SK-N-SH (cell line): ENCODE results near the gene PILRB. TPM values are rescaled to one million over a fixed set of nuclear protein-coding genes. Genes with fewer than 3 reads are reported as not detected.

ENCODE experiments used
- CTCF ChIA-PET: fragments of 300-600, 350-600 bp; formaldehyde crosslinking; extraction: SDS; loops from one replicate; lab custom pipeline; 2021; lab: Yijun Ruan, JAX
- POLR2A ChIA-PET: fragments of 350-600 bp; sonication (Branson Sonifier 250); formaldehyde crosslinking; extraction: SDS; loops from one replicate; lab custom pipeline; 2020; ENCODE audit warnings: antibody characterized with exemption, inconsistent platforms; lab: Yijun Ruan, JAX
- DNase-seq: peaks from one replicate; pipeline ENCODE4 v3.0.0; 2012
- H2AFZ ChIP-seq: fragments of 200-600 bp; sonication (generic); 2 replicates; pipeline ENCODE4 v1.8.1; 2016; ENCODE audit warnings: antibody characterized with exemption, mild to moderate bottlenecking, low read depth
- H3F3A ChIP-seq: fragments of 200-600 bp; sonication (generic); replicated peaks from 2 replicates; pipeline ENCODE3; 2016; ENCODE audit warnings: antibody characterized with exemption, mild to moderate bottlenecking; ENCODE audit not compliant: insufficient read depth
- H3K27ac ChIP-seq, 2 experiments: fragments of 200-500 bp in 1 of 2; fragments of 200-600 bp in 1 of 2; sonication (Bioruptor generic) in 1 of 2; sonication (generic), shearing (Covaris generic) in 1 of 2; 2 replicates each; pipeline versions ENCODE4 v1.5.1 to v1.6.1; 2014 to 2016; ENCODE audit warnings: low read depth in 2 of 2, inconsistent platforms in 1 of 2, low read length in 1 of 2, mild to moderate bottlenecking in 1 of 2, mixed read lengths in 1 of 2
- H3K27me3 ChIP-seq: fragments of 200-600 bp; sonication (generic), shearing (Covaris generic); 2 replicates; pipeline ENCODE4 v1.6.1; 2016; ENCODE audit warnings: mixed run types; ENCODE audit not compliant: insufficient read depth
- H3K36me3 ChIP-seq, 2 experiments: fragments of 200-500 bp in 1 of 2; fragments of 200-600 bp in 1 of 2; sonication (Bioruptor generic) in 1 of 2; sonication (generic) in 1 of 2; replicated peaks in 1 of 2; 2 replicates each; pipeline versions ENCODE3 to v1.5.1; 2014 to 2016; ENCODE audit warnings: low read length in 1 of 2, mild to moderate bottlenecking in 1 of 2; ENCODE audit not compliant: insufficient read depth in 2 of 2, control insufficient read depth in 1 of 2
- H3K4me1 ChIP-seq, 2 experiments: fragments of 200-500 bp in 1 of 2; fragments of 200-600 bp in 1 of 2; sonication (Bioruptor generic) in 1 of 2; sonication (generic), shearing (Covaris generic) in 1 of 2; 2 replicates each; pipeline versions ENCODE4 v1.5.1 to v1.6.1; 2014 to 2016; ENCODE audit warnings: low read depth in 1 of 2, low read length in 1 of 2, mixed run types in 1 of 2; ENCODE audit not compliant: insufficient read depth in 2 of 2, control insufficient read depth in 1 of 2
- H3K4me2 ChIP-seq: fragments of 200-600 bp; sonication (generic), shearing (Covaris generic); 2 replicates; pipeline ENCODE4 v1.6.1; 2017; ENCODE audit warnings: mixed run types
- H3K4me3 ChIP-seq, 2 experiments: fragments of 200-500 bp in 1 of 2; fragments of 200-600 bp in 1 of 2; sonication (Bioruptor generic) in 1 of 2; sonication (generic), shearing (Covaris generic) in 1 of 2; 2 replicates each; pipeline versions ENCODE4 v1.5.1 to v1.8.1; 2014 to 2016; ENCODE audit warnings: low read depth in 2 of 2, inconsistent platforms in 1 of 2, low read length in 1 of 2, mild to moderate bottlenecking in 1 of 2, mixed read lengths in 1 of 2, moderate library complexity in 1 of 2
- H3K79me2 ChIP-seq: fragments of 200-600 bp; sonication (generic); 2 replicates; pipeline ENCODE4 v1.8.1; 2017; ENCODE audit warnings: mild to moderate bottlenecking; ENCODE audit not compliant: insufficient read depth
- H3K9ac ChIP-seq: fragments of 200-600 bp; sonication (generic); 2 replicates; pipeline ENCODE4 v1.6.1; 2017; ENCODE audit warnings: mixed run types
- H3K9me2 ChIP-seq: fragments of 200-600 bp; sonication (generic); 2 replicates; pipeline ENCODE4 v1.6.1; 2017; ENCODE audit warnings: mixed run types
- H3K9me3 ChIP-seq: fragments of 200-600 bp; sonication (generic); 2 replicates; pipeline ENCODE4 v1.6.1; 2017; ENCODE audit warnings: mixed run types, mild to moderate bottlenecking, moderate library complexity
- H4K20me1 ChIP-seq: fragments of 200-600 bp; sonication (generic); 2 replicates; pipeline ENCODE4 v1.6.1; 2017; ENCODE audit warnings: mild to moderate bottlenecking, mixed run types; ENCODE audit not compliant: insufficient read depth
- ELF1 ChIP-seq: IDR thresholded peaks from 2 replicates; pipeline ENCODE4 v1.4.0; 2012
- EP300 ChIP-seq, 2 experiments: IDR thresholded peaks; 2 replicates each; pipeline versions ENCODE4 v1.4.0 to v1.6.1; 2012; ENCODE audit warnings: borderline replicate concordance in 1 of 2, low read depth in 1 of 2, low read length in 1 of 2
- FOSL2 ChIP-seq: IDR thresholded peaks from 2 replicates; pipeline ENCODE4 v1.4.0; 2012; ENCODE audit warnings: low read depth, mild to moderate bottlenecking, moderate library complexity, borderline replicate concordance
- FOXJ3 ChIP-seq: sonication (generic); formaldehyde crosslinking; IDR thresholded peaks from 2 replicates; pipeline ENCODE4 v1.5.1; 2020; ENCODE audit warnings: mild to moderate bottlenecking, missing genetic modification reagents
- FOXM1 ChIP-seq: IDR thresholded peaks from 2 replicates; pipeline ENCODE4 v1.4.0; 2012; ENCODE audit warnings: low read depth, mild to moderate bottlenecking
- MAX ChIP-seq: IDR thresholded peaks from 2 replicates; pipeline ENCODE4 v1.4.0; 2012; ENCODE audit warnings: low read depth
- MXI1 ChIP-seq: IDR thresholded peaks from 2 replicates; pipeline ENCODE4 v1.6.1; 2012; ENCODE audit warnings: mild to moderate bottlenecking, low read depth, low read length, improper control_type of control experiment
- NFIC ChIP-seq: IDR thresholded peaks from 2 replicates; pipeline ENCODE4 v1.4.0; 2012; ENCODE audit warnings: borderline replicate concordance
- NRF1 ChIP-seq: IDR thresholded peaks from 2 replicates; pipeline ENCODE4 v1.6.1; 2012; ENCODE audit warnings: low read depth, mild to moderate bottlenecking, low read length
- POLR2AphosphoS5 ChIP-seq: IDR thresholded peaks from 2 replicates; pipeline ENCODE4 v1.6.1; 2012; ENCODE audit warnings: low read depth, low read length
- RAD21 ChIP-seq: IDR thresholded peaks from 2 replicates; pipeline ENCODE4 v1.6.1; 2012; ENCODE audit warnings: mild to moderate bottlenecking, low read length
- RCOR1 ChIP-seq: fragments of 150-350 bp; IDR thresholded peaks from 2 replicates; pipeline ENCODE4 v1.6.1; 2017; ENCODE audit warnings: antibody characterized with exemption, low read length
- RFX5 ChIP-seq: IDR thresholded peaks from 2 replicates; pipeline ENCODE4 v1.6.1; 2012; ENCODE audit warnings: mild to moderate bottlenecking, improper control_type of control experiment, low read length
- SIN3A ChIP-seq: IDR thresholded peaks from 2 replicates; pipeline ENCODE4 v1.6.1; 2012; ENCODE audit warnings: low read depth, mild to moderate bottlenecking, low read length, moderate library complexity, borderline replicate concordance
- SMC3 ChIP-seq: IDR thresholded peaks from 2 replicates; pipeline ENCODE4 v1.6.1; 2012; ENCODE audit warnings: low read depth, low read length, improper control_type of control experiment
- TAF1 ChIP-seq: IDR thresholded peaks from 2 replicates; pipeline ENCODE4 v1.6.1; 2012; ENCODE audit warnings: low read depth, mild to moderate bottlenecking, low read length, moderate library complexity, borderline replicate concordance
- TCF12 ChIP-seq: IDR thresholded peaks from 2 replicates; pipeline ENCODE4 v1.4.0; 2012
- USF1 ChIP-seq: IDR thresholded peaks from 2 replicates; pipeline ENCODE4 v1.4.0; 2012; ENCODE audit warnings: low read depth, borderline replicate concordance
- YY1 ChIP-seq: IDR thresholded peaks from 2 replicates; pipeline ENCODE4 v1.4.0; 2012; ENCODE audit warnings: low read depth, mild to moderate bottlenecking
- WGBS: methylation state at CpG from one replicate; pipeline ENCODE4 v1.1.6; 2017; ENCODE audit warnings: low lambda C conversion rate; 5-methylcytosine and 5-hydroxymethylcytosine counted together
- polyA plus RNA-seq, 3 experiments: library from polyadenylated mRNA; depleted of rRNA; stranded (reverse); fragments of >200 nt; gene quantifications; 2 replicates each; pipeline ENCODE4 v1.2.3, GENCODE V29; 2012
- TF ChIP-seq, protein P1 (sequence below): IDR thresholded peaks from 2 replicates; pipeline ENCODE4 v1.4.0; 2012; ENCODE audit warnings: low read depth, borderline replicate concordance
- TF ChIP-seq, protein P2 (sequence below): fragments of 200-600 bp; sonication (generic); IDR thresholded peaks from 2 replicates; pipeline ENCODE4 v1.6.1; 2017; ENCODE audit warnings: antibody characterized with exemption, mild to moderate bottlenecking, moderate library complexity

The PILRB gene
- polyA plus RNA-seq, 1 of the 3 experiments (the other 2 are of a cell fraction): 55.4 TPM

DNA sequence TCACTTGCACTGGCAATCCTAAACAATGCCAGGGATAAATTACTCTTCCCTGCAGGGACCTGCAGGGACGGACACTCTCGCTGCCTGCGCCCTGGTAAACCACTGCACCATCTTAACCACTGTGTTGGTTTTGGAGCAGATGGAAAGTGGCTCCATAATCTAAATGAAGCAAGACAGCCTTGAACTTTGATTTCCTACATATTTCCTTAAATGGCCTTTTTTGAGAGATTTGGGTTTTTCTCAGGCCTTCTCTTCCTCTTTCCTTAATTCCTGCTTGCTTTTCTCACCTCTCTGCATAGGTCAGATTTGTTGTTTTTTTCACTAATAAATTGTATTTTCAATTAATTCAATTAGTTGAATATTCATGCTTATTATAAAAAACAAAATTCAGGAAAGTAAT is 18.1 kb downstream of the PILRB start:
- CTCF ChIA-PET: interaction anchor here (12.0 kb wide), 1 partner anchor 32 kb away, joined by 68 read pairs; no protein-coding TSS in a partner anchor
- no peaks in the 10 kb centered on the region for H3K36me3 ChIP-seq
- POLR2A ChIA-PET: no interaction called here

GRCh38 chr7:100378114-100378755 is 20.3 kb downstream of the PILRB start:
- no peaks in the 10 kb centered on the region for H3K36me3 ChIP-seq
- H3K27me3 ChIP-seq: no peaks in the 10 kb centered on the region
- H3K9me2 ChIP-seq: no peaks in the 10 kb centered on the region
- no peak overlapping the region for H2AFZ ChIP-seq
- ChIA-PET POLR2A (no interaction called here), CTCF (interaction anchor here (12.0 kb wide), 1 partner anchor 29 kb away, joined by 68 read pairs; no protein-coding TSS in a partner anchor)
- no peaks in the 10 kb centered on the region for H3K9me3 ChIP-seq
- no peaks in the 10 kb centered on the region for H3F3A ChIP-seq
- H3K79me2 ChIP-seq: no peaks in the 10 kb centered on the region
- H3K9ac ChIP-seq: no peak overlapping the region
- H3K4me2 ChIP-seq: no peak overlapping the region
- no peak overlapping the region for H3K4me3 ChIP-seq
- no peaks in the 10 kb centered on the region for H3K4me1 ChIP-seq
- no peaks in the 10 kb centered on the region for H4K20me1 ChIP-seq
- DNase-seq: no peak
- no peak overlapping the region for H3K27ac ChIP-seq
- 84% methylated on average over 4 of the region's 4 CpGs for WGBS
- no peak for TF ChIP-seq RFX5
- TF ChIP-seq FOXJ3: no peak
- TF ChIP-seq MXI1: no peak
- TF ChIP-seq TAF1: no peak
- no peak for TF ChIP-seq EP300 (IDR thresholded peaks at IDR 0.05; ENCODE audit: borderline replicate concordance in 1 of 2, low read depth in 1 of 2, low read length in 1 of 2)
- TF ChIP-seq FOXM1: no peak
- TF ChIP-seq SIN3A: no peak
- TF ChIP-seq NRF1: no peak
- no peak for TF ChIP-seq TCF12
- no peak for TF ChIP-seq NFIC
- no peak for TF ChIP-seq ELF1
- TF ChIP-seq MAX: no peak
- no peak for TF ChIP-seq RCOR1
- TF ChIP-seq SMC3: no peak
- no peak for TF ChIP-seq RAD21
- TF ChIP-seq, protein P1, sequence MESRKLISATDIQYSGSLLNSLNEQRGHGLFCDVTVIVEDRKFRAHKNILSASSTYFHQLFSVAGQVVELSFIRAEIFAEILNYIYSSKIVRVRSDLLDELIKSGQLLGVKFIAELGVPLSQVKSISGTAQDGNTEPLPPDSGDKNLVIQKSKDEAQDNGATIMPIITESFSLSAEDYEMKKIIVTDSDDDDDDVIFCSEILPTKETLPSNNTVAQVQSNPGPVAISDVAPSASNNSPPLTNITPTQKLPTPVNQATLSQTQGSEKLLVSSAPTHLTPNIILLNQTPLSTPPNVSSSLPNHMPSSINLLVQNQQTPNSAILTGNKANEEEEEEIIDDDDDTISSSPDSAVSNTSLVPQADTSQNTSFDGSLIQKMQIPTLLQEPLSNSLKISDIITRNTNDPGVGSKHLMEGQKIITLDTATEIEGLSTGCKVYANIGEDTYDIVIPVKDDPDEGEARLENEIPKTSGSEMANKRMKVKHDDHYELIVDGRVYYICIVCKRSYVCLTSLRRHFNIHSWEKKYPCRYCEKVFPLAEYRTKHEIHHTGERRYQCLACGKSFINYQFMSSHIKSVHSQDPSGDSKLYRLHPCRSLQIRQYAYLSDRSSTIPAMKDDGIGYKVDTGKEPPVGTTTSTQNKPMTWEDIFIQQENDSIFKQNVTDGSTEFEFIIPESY: no peak
- no peak for TF ChIP-seq FOSL2
- TF ChIP-seq USF1: no peak
- no peak for TF ChIP-seq YY1

More for the DNA sequence above, 18.1 kb downstream of the PILRB start:
- Histone ChIP-seq H3K4me2 (no peak overlapping the region), H3F3A (no peaks in the 10 kb centered on the region), H3K27ac (no peak overlapping the region), H4K20me1 (no peaks in the 10 kb centered on the region), H3K9me3 (no peaks in the 10 kb centered on the region), H3K27me3 (no peaks in the 10 kb centered on the region), H3K9ac (no peak overlapping the region)
- DNase-seq: no peak
- WGBS: 93% methylated on average over 3 of the region's 3 CpGs
- TF ChIP-seq SMC3 (no peak), POLR2AphosphoS5 (no peak)
- TF ChIP-seq, protein P2, sequence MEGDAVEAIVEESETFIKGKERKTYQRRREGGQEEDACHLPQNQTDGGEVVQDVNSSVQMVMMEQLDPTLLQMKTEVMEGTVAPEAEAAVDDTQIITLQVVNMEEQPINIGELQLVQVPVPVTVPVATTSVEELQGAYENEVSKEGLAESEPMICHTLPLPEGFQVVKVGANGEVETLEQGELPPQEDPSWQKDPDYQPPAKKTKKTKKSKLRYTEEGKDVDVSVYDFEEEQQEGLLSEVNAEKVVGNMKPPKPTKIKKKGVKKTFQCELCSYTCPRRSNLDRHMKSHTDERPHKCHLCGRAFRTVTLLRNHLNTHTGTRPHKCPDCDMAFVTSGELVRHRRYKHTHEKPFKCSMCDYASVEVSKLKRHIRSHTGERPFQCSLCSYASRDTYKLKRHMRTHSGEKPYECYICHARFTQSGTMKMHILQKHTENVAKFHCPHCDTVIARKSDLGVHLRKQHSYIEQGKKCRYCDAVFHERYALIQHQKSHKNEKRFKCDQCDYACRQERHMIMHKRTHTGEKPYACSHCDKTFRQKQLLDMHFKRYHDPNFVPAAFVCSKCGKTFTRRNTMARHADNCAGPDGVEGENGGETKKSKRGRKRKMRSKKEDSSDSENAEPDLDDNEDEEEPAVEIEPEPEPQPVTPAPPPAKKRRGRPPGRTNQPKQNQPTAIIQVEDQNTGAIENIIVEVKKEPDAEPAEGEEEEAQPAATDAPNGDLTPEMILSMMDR: no peak
- TF ChIP-seq, all 33 proteins: peak for 0
- H3K79me2 ChIP-seq: no peaks in the 10 kb centered on the region
- H2AFZ ChIP-seq: no peak overlapping the region
- no peak overlapping the region for H3K4me3 ChIP-seq
- H3K4me1 ChIP-seq: peaks cover 5 to 7% of the 10 kb centered on the region in 2 experiments; a peak in 1 of 4 replicates
- no peaks in the 10 kb centered on the region for H3K9me2 ChIP-seq
